HuH-7.5 (cell line): Measurements from ENCODE around the gene SYNE3.

Experiments used
- DNase-seq: peaks from one replicate; pipeline ENCODE4 v3.0.0; 2011; ENCODE audit warnings: low spot score

Gene SYNE3

DNA sequence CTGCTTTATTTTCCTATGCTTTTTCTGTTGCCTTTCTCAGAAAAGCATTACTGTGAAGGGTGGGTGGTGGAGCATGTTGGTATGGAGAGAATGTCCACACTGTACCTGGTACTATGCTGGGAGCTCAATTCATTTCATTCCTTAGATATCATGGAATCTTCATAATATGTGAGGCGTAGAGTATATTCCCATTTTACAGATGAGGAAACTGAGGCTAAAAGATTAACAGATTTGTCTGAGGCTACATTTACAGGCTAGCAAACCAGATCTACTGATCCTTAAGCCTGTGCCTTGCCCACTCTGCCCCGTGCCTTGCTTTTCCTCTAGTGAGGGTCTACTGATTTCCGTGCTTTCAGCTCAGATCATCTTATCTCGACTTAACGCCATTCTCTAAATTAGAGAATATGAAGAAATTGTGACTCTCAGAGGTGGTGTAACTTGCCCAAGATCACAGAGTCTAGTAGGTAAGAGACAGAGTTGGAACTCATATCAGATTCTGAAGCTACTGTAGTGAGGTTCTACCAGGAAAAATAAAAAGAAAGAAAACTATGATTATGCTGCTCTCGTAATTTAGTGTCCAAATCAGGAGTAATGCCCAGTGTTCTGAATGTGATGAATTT, 23.9 kb upstream of the SYNE3 start:
- no peak for DNase-seq

DNA sequence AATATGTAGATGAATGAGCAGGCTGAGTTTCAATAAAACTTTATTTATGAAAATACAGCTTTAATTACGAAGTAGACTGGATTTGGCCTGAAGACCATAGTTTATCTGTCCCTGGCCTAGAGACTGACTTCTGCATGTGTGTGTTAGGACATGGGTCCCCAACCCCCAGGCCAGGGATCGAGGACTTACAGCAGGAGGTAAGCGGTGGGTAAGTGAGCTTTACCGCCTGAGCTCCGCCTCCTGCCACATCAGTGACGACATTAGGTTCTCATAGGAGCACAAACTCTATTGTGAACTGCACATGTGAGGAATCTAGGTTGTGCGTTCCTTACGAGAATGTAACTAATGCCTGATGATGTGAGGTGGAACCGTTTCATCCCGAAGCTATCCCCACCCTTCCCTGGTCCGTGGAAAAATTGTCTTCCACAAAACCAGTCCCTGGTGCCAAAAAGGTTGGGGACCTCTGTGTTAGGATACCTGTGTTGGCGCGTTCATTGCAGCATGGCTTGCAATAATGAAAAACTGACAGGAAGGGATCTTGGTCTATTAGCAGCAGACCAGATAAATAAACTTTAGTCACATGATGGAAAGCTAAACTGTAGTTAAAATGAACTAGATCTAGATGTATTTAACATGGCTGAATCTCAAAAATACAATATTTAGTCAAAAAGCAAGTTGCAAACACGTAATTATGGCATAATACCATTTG, 22.5 kb upstream of the SYNE3 start:
- DNase-seq, result no peak

DNA sequence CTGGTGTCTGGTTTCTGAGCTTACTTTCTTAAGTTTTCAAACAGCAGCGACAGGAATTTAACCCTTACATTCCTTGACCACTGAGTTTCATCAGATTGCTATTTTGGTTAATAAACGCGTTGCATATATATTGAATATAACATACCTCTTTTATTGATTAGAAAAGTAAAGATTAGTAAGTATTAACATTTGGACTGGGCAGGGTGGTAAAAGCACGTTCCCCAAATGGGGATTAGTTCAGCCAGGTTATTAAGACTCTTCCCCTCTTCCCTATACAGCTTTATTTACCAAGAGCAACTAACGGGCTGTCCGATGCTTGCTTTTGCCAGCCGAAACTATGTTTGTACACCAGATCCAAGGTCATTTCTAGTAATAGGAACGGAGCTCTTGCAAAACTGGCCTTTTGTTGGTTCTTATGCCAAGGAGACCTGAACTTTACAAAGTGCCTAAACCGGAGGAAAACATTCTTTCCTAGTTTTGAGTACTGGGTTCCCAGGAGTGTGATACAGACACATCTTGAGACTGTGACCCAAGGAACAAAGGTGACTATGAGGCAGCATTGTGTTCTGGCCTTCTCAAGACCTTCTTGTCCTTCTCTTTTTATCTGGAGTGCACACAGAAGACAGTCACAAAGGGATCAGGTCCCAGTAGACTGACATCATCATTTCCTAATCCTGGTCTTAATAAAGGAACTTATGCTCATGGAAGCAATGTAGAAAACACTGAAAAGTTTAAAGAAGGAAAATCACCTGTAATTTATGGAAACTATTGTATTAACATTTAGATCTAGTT, 21.0 kb upstream of the SYNE3 start:
- DNase-seq, result no peak

DNA sequence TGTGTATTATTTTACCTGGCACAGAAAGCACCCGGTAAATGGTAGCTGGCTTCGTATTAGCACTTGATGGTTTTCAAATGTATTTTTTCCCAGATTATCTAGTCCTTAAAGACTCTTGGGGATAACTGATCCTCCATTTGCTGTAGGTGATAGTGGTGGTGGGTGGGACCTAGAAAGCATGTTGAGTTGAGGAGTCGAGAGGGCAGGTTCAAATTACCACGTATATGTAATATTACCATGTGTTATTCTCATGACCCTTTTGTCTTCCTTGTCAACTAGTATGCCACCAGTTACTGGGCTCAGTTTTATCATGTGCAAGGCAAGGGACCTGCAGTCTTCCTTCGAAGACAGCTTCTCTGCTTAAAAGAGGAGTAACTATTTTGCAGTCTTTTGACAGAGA, 20.2 kb upstream of the SYNE3 start:
- DNase-seq, result no peak

DNA sequence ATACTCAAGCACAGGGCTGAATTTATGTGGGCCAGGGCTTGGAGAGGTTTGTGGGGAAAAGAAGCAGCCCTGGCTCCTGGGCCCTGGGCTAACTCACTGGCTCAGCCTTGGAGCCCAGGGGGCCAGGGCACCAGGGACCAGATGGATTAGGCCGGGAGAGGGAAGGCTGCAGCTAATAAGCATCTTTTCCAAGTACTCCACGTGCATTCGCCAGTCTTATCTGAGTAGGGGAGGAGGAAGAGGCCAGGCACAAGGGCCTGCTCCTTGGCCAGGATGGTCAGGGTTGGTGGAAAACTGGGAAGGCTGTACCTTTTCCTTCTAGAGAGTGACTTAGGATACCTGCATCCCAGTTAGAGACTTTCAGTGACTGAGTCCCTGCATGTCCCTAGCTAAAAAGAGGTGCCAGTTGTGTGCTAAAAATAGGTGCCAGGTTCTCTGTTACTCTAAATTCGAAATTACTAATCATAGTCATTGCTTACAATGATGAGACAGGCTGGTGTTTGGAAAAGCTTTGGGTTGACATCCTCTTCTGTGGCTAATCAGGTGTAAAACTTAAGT, 19.7 kb upstream of the SYNE3 start:
- no peak for DNase-seq

DNA sequence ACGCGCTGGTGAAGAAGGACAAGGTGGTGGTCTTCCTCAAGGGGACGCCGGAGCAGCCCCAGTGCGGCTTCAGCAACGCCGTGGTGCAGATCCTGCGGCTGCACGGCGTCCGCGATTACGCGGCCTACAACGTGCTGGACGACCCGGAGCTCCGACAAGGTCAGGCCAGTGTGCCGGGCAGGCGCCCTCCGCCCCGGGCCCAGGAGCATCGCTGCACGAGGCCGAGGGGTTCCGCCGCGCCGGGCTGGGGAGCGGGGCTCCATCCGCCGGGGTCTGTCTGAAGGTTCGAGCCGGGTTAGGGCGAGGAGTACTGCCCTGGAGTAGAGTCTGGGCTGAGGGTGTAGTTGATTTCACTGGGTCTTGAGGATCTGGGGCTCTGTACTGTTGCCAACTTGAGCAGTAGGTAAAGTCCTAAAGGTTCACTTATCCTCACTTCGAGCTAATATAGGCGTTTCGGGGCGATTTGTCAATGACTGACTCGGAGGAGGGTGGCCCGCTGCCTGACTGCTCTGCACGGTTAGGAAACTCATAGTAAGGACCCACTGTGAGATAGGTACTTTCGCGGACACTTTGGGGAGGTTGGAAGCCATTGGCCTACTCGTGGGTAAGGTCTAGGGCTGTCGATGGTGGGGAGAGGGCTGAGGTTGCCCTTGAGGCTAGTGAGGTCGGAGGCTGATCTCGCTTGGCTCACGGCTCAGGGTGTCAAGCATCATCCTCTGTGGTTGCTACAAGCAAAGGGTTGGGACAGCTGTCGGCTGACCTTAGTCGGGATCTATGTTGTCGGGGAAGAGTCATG, 19.0 kb upstream of the SYNE3 start:
- DNase-seq, result no peak

DNA sequence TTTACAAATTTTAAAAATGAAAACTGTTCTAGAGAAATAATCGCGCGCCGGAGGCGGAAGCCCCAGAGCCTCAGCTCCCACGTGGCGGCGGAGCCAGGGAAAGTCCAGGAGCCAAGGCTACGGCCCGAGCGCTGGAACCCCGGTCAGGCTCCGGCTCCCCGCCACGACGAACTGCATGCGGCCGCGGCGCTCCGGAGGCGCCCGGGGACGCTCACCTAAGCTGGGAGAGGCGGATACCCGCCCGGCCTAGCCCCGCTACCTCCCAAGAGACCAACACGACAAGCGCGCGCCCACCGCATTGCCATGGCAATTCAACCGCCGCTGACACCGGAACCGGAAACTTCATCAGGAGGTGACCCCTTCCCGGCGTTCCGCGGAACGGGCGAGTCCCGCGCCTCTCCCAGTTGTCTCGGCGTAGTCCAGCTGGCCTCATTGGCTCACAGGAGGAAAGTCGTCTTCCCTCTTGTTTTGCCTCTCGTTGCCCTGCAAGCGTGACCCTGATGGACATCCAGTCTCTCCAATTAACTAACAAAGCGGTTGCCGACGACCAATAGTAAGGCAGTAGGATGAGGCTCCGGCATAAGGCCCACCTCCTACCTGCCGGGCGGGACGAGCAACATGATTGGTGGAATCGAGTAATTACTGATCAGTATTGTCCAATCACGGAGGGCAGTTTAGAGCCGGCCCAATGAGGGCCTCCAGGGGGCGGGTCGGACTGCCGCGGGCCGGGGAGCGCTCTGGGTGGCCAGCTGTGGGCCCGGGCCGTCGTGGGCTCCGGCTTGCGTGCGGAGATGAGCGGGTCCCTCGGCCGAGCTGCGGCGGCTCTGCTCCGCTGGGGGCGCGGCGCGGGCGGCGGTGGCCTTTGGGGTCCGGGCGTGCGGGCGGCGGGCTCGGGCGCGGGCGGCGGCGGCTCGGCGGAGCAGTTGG, 18.1 kb upstream of the SYNE3 start, which contains the start of gene GLRX5:
Gene GLRX5, plus strand, starts transcription at position 752 of the 927 bp plus-strand sequence. Its CDS starts 40 bp downstream, at position 792.
- DNase-seq, result peak; percentile 97

DNA sequence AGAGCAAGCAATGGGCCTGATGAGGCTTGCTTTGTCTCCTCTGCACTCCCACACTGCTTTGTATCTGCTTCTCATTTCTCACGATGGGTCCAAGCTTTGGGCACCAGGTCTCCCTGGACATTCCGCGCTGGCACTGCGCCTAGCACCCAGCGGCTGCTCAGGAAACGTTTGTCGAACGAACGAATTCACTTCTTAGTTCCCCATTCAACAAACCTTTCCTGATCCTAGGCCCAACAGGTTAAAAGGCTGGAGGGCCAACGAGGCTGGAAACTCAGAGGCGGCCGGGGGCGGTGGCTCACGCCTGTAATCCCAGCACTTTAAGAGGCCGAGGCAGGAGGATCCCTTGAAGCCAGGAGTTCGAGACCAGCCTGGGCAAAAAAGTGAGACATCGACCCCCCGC, 17.4 kb upstream of the SYNE3 start:
- no peak for DNase-seq

DNA sequence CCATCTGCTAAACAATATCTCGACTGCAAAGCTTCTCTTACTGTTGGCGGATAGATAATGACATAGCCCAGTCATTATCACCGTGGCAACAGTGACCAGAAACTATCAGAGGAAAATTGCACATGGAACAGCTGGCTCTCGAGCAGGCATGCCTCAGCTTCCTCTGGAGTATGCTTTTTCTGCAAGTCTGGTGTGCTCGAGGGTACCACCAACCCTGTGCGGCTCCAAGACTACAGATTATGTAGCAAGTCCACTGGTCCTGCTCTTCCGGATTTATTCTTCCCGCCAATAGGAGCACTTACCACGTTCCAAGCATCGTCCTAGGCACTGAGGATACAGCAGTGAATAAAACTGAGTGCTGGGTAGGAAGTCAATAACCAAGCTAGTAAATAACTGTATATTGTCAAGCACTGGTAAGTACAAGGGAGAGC, 17.0 kb upstream of the SYNE3 start:
- no peak for DNase-seq

DNA sequence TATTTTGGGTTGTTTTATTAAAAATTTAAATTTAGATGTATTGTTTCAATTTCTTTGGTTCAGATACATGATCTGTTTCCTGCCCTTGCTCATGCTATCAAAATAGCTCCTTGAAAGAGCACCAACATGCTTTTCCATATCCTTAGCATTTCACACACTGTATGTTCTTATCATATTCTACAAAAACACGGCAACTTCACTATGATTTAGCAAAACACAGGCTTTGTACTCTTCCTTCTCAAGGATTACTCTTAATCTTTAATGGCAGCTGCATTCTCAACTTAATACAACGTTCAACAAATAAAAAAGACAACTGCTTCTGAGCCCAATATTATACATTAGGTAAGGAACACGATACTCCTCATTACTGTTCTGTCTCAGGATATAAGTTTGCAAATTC, 15.5 kb upstream of the SYNE3 start:
- DNase-seq, result no peak

DNA sequence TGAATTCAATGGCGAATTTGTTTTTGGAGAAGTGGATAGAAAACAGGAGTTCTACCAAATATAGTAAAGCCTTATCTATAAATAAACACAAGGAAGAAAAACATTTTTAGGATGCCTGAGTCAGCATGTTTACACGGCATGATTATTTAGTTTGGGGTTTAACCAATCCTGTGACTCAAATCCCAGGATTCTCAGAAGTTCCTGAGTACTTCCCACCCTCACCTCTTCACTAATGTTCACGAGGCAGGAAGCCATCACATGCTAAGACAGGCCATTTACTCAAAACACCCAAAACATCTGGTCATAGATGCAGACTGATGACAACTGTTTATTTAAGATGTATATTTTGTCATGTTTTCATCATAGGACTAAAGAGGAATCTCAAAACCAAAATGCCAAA, 15.0 kb upstream of the SYNE3 start:
- DNase-seq, result no peak

DNA sequence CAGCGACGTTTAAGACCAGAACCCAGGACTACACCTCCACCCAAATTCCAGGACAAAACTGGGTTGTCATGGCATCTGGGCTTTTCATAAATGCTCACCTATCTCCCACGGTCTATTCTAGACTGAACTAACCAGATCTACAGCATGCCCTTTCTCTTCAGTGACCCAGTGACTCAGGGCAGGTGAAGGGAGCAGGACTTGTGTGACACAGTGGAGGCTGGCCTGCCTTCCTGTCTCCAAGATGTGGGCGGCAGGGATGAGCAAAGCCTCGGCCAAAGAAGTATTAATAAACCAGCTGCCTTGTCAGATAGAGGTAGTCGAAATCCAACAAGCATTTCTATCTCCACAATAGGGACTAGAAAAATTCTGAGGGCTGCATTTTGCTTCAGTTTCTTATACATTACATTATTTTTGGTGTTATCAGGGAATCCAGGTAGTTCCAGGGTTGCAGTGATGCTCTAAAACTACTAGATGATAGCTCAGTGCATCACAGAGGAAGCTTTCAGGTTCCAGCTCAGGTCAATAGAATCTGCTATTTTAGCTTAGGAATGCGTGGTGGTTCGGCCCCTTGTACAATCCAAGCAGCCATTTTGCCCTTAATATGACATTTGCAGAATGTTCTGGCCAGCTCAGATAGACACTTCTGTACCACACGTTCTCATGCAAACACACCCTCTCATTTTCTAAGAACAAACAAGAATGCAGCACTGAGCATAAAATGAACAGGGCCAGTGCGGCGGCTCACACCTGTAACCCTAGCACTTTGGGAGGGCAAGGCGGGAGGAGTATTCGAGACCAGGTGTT, 14.2 kb upstream of the SYNE3 start:
- DNase-seq, result no peak

DNA sequence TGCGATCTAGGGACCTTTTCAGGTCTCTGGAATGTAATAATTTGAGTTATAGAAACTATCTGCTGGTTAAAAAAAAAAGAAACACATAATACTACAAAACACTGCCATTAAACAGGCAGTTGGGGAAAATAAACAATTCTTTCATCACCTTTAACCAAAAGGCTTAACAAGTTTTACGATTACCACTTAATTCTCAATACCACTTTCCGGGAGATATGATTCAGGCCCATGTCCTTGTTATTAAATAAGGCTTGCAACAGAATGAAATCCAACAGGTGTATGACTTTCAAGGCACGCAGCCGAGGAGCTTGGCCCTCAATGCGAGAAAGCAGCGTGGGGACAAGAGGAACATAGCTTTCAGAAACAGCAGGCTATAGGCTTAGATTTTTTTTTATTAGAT, 12.8 kb upstream of the SYNE3 start:
- no peak for DNase-seq

DNA sequence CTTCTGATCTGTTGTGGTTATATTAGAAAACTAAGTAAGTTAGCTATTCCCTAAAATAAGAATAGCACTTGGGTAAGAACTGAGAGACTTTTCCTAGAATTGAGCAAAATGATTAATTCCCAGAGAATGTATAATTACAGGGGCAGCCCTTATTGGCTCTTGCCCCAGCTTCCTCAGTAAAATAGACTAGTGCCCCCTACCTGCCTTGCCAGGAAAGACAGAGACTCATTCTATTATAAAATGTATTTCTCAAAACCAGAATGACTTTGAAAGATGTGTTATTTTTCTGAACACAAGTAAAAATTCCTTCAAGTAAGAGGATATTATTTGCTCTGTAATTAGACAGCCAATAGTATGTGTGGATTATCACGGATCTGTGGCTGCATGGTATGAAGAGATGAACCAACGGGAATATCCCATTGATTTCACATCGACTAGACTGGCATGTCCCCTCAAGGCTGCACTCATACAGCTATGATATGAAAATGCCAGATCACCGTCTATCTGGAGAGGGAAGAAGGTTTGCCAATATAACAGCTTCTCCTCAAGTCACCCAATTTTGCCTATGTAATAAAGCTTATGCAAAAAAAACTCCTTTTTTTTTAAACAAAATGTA, 11.0 kb upstream of the SYNE3 start:
- DNase-seq, result no peak

DNA sequence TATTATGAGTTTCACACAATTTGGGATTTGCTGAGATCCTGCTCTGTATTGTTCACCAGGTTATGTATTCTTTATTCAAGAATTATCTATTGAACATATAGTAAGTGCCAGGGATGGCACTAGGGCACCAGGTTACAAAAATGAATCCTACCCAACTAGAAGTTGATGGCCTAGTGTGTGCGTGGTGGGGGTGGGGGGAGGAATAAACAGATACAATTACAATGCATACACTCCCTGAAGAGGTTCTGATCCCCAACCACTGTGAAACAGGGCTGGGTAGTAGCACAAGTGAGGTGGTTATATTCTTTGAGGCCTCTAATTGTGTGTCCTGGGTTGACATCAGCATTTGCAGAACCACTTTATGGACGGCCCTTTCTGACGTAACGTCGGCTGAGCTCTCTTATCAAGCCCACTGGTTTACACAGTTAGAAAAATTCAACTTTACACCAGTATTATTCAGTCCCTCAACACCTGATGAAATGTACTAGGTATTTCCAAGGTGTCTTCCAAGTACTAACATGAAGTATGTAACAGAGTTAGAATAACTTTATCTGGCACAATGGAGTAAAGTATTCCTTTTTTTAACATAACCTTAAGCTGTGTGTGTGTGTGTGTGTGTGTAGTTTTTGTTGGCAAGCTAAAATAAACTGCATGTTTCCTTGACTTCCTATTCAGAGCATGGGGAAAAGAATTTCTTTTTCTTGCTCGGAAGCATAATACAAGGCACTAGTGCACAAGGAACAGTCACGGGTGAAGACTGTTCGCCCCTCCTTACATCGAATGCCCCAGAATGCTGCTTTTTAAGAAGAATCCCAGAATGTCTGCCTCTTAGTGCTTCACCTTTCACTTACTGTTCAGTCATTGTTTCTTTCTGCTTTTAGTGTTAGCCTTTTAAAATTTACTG, 10.3 kb upstream of the SYNE3 start:
- DNase-seq, result no peak

DNA sequence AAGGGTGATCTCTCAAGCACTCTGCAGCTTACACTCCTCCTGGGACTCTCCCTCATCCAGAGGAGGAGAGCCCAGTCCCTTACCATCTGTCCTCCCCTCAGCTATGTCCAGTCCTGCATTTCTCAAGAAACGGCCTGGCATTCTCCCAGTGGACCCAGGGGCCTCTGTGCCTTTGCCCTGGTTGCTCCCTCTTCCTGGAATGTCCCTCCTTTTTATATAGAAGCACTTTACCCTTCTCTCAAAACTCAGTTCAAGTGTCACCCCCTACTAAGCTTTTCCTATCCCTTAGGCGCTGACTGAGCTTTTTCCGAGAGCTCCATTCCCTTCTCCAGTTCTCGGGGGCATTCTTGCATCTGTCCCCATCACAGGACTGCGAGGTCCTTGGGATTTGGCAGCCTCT, 9.5 kb upstream of the SYNE3 start:
- no peak for DNase-seq

DNA sequence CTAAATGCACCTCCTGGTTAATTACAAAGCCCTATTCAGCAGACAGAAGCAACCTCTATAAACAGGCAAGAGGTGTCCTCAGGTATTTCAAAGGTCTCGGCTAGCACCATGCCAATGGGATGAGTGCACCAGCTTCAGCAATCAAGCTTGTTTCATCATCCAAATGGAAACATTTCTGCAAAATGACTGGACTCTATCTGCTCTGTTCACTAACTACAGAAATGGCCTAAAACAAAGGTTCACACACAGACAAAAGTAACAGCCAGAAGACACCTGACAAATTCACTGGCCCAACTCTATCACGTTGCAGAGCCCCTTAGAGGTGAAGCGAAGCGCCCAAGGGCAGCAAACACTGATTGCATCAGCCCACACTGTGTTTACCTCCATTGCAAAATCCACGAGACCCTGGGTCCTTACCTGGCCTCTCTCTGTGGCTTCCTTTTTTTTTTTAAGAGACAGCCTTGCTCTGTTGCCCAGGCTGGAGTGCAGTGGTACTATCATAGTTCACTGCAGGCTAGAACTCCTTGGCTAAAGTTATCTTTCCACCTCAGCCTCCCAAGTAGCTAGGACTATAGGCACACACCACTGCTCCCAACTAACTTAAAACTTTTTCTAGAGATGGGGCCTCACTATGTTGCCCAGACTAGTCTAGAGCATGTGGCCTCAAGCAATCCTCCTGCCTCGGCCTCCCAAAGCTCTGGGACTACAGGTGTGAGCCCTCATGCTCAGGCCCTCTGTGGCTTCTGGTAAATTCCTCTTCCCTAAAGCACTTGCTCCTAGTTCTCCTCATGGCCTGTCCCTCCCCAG, 8.5 kb upstream of the SYNE3 start:
- no peak for DNase-seq
